ENCODE measurements around the gene TTBK2. TPM values are rescaled to one million over a fixed set of nuclear protein-coding genes. Genes with fewer than 3 reads are reported as not detected.

Gene TTBK2
- total and polyA plus RNA-seq, 10 of the 15 experiments (the other 5 are each of a cell fraction or from before 2014, with no cell fraction given) = 0.66 to 9.1 (median 3.7) TPM

GRCh38 chr15:42726114-42726513 is 194.5 kb downstream of the TTBK2 start:
- FAIRE-seq (no peak), ATAC-seq (no peak), DNase-seq (ENCODE audit: low read depth, low spot score) (no peak)
- POLR2A ChIA-PET = no interaction called here
- Histone ChIP-seq H3K9ac (ENCODE audit: control insufficient read depth, insufficient read depth, low read length) (no peak overlapping the region), H3K27me3 (replicated peaks in 1 of 2; ENCODE audit: control insufficient read depth in 2 of 2, insufficient read depth in 2 of 2, low read length in 1 of 2) (no peaks in the 10 kb centered on the region), H3K36me3 (ENCODE audit: control insufficient read depth in 2 of 2, insufficient read depth in 2 of 2, low read length in 1 of 2) (peaks cover 15 to 21% of the 10 kb centered on the region in 2 experiments), H3K4me1 (ENCODE audit: control insufficient read depth, insufficient read depth, low read length) (no peaks in the 10 kb centered on the region), H4K20me1 (ENCODE audit: control insufficient read depth, insufficient read depth) (no peaks in the 10 kb centered on the region), H3K9me3 (replicated peaks; ENCODE audit: control insufficient read depth, insufficient read depth, low read length) (no peaks in the 10 kb centered on the region), H2AFZ (ENCODE audit: control insufficient read depth, low read depth, low read length) (no peak overlapping the region), H3K27ac (ENCODE audit: control insufficient read depth, insufficient read depth) (no peak overlapping the region), H3K79me2 (ENCODE audit: control insufficient read depth, insufficient read depth, low read length) (no peaks in the 10 kb centered on the region), H3K4me2 (ENCODE audit: control insufficient read depth, insufficient read depth) (no peak overlapping the region), H3K4me3 (no peak overlapping the region)
- intact Hi-C loops (cut with micrococcal nuclease; ENCODE audit: unreplicated experiment) (no loop called here), in situ Hi-C loops (cut with MboI) (no loop called here)
- CTCF ChIA-PET = no interaction called here
- SMC1A ChIA-PET (ENCODE audit: uncharacterized antibody, unreplicated experiment) = no interaction called here
- BruUV-seq (replicated peaks) = no TSS peak
- RAD21 ChIA-PET (ENCODE audit: unreplicated experiment) = no interaction called here
- 97% methylated on average over 11 of the region's 11 CpGs for WGBS (ENCODE audit: insufficient coverage, insufficient replicate concordance, low lambda C conversion rate, missing lambda C conversion rate)
- TF ChIP-seq ATF7 (IDR thresholded peaks at IDR 0.05; ENCODE audit: low read depth) = no peak
- TF ChIP-seq SP1 (IDR thresholded peaks at IDR 0.05; ENCODE audit: low read depth, low read length) = no peak
- no peak for TF ChIP-seq JUND (IDR thresholded peaks at IDR 0.05; ENCODE audit: low read depth, low read length)
- TF ChIP-seq TBL1XR1 (IDR thresholded peaks at IDR 0.05; ENCODE audit: low read depth, low read length) = no peak
- TF ChIP-seq POU2F2 (IDR thresholded peaks at IDR 0.05; ENCODE audit: borderline replicate concordance, low read depth, low read length) = no peak
- no peak for TF ChIP-seq MYC (IDR thresholded peaks at IDR 0.05; ENCODE audit: insufficient read depth, insufficient read length, insufficient replicate concordance, low read length, severe bottlenecking)
- no peak for TF ChIP-seq TARDBP (IDR thresholded peaks at IDR 0.05; ENCODE audit: borderline replicate concordance)
- no peak for TF ChIP-seq USF1 (IDR thresholded peaks at IDR 0.05; ENCODE audit: borderline replicate concordance, extremely low read length, insufficient read depth, low read depth, low read length)
- no peak for TF ChIP-seq IRF5 (IDR thresholded peaks at IDR 0.05; ENCODE audit: borderline replicate concordance)
- no peak for TF ChIP-seq USF2 (IDR thresholded peaks at IDR 0.05; ENCODE audit: borderline replicate concordance, low read depth, low read length)
- TF ChIP-seq KLF5 (IDR thresholded peaks at IDR 0.05; ENCODE audit: partially characterized antibody) = no peak
- no peak for TF ChIP-seq BCL3 (IDR thresholded peaks at IDR 0.05; ENCODE audit: borderline replicate concordance, insufficient read depth, low read depth, low read length, poor library complexity, severe bottlenecking)
- no peak for TF ChIP-seq E2F8 (IDR thresholded peaks at IDR 0.05; ENCODE audit: low read depth, partially characterized antibody)
- TF ChIP-seq SIX5 (IDR thresholded peaks at IDR 0.05; ENCODE audit: low read depth, low read length, severe bottlenecking) = no peak
- TF ChIP-seq EGR1 (IDR thresholded peaks at IDR 0.05; ENCODE audit: borderline replicate concordance in 1 of 2, low read depth in 2 of 2, low read length in 2 of 2) = no peak
